Subcutaneous adipose tissue (tissue), 4 donors: ENCODE data around the gene TENT4A. TPM values are rescaled to one million over a fixed set of nuclear protein-coding genes. Genes with fewer than 3 reads are reported as not detected.

Experiments
- CTCF ChIP-seq: fragments of 450-650 bp; IDR thresholded peaks from one replicate; pipeline ENCODE4 v1.5.1; 2016; ENCODE audit warnings: low read depth, mild to moderate bottlenecking, control low read depth, antibody characterized with exemption, moderate library complexity
- total RNA-seq, 4 donors: library from RNA; depleted of rRNA; stranded (reverse); fragments of >200 nt; gene quantifications; one replicate each; pipeline ENCODE4 v1.1.0, GENCODE V29; 2016

TENT4A gene
- total RNA-seq, 4 donors from 2014 or later: 25.3 to 44.6 (median 29.4) TPM

DNA sequence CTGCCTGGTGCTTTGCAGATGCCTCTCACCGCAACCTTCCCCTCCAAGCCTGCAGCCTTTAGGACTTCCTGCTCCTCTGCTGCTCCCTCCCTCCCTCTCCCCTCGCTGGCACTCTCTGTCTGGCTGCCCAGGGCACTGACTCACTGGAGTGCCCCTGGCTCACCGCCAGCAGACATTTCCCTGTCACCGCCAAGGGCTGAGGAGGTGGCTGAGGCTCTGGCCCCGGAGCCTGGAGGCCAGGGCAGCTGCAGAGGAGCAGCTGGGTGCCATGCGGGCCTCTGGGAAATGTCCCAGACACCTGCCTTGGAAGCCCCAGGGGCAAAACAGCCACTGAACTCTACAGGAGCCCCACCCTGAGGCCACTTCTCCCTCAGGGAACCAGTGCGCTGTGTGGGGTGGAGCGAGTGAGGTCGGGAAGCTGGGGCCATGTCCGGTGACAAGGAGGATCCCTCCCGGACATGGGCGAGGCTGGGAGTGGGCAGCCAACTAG lies 53.4 kb downstream of the TENT4A start:
- no peak for TF ChIP-seq CTCF

DNA sequence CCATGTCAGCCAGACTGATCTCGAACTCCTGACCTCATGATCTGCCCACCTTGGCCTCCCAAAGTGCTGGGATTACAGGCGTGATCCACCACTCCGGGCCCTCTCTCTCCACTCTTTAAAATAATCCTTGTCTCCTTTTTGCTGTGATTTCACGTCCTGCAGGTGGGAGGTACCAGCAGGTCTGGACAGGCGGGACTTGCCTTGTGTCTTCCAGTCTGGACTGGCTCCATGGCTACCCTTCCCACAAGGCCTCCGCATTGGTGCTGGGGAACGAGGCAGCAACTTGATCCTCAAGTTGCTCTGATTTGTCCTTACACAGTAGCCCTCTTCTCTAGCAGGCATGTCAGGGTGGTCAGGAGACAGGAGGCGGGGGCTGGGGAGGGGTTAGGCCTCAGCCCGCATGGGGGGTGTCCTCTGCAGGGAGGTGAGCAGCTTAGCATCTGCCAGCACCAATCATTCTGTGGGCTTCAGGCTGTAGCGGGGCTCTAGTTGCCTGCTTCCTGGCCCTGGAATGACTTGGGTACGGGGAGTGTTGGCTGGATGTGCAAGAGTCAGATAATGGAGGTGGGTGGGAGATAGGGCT lies 54.3 kb downstream of the TENT4A start:
- TF ChIP-seq CTCF: no peak

- TF ChIP-seq CTCF: no peak
These were observed 55.5 kb downstream of the TENT4A start for GRCh38 chr5:6768590-6769230.

GRCh38 chr5:6770826-6771607 lies 57.8 kb downstream of the TENT4A start:
- TF ChIP-seq CTCF: no peak

DNA sequence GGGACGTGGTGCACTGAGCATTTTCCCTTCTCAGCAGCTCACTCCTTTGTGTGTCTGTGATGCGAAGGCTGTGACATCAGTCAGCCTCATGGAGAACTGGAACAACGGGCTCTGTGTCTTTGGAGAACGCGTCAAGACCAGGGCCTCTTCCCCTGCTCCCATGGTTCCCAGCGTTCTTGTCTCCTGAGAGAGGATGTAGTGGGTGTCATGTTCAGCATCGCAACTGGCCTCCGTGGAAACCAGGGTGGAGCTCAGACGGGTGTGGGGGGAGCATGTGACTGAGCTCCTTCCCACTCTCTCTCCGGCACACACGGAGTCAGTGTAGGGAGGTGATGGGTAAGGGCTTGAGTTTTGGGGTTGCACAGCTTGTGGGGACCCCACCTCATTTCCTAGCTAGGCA lies 59.7 kb downstream of the TENT4A start:
- TF ChIP-seq CTCF: no peak

DNA sequence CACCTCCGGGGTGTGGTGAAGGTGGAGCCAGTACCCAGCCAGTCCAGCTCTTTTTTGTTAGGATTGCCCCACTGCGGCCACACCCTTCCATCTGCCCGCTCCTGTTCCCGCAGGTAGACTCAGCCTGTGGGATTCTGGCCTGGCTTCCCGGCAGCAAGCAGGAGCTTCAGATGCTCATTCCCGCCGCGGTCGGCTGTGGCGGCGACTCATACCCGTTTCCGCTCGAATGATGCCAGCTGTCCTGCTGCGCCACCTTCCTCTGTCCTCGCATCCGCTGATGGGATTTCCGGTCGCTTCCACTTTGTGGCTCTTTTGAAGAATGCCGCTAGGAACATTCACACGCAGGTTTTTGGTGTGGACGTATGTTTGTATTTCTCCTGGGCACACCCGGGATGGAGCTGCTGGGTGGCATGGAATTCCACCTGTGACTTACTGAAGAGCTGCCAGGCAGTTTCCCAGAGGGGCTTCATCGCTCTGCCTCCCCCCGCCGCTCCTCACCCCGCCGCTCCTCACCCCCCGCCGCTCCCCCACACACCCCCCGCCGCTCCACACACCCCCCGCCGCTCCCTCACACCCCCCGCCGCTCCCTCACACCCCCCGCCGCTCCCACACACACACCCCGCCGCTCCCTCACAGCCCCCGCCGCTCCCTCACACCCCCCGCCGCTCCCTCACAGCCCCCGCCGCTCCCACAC lies 60.3 kb downstream of the TENT4A start:
- TF ChIP-seq CTCF: no peak
